HepG2 (cell line): ENCODE data around the gene RPS23. TPM values are rescaled to one million over a fixed set of nuclear protein-coding genes. Genes with fewer than 3 reads are reported as not detected.

Experiments
- CEBPG ChIP-seq: IDR thresholded peaks from 2 replicates; pipeline ENCODE4 v1.6.1; 2016
- CTCF ChIP-seq: sonication (generic); formaldehyde crosslinking; IDR thresholded peaks from 2 replicates; pipeline ENCODE4 v1.5.0; 2020; ENCODE audit warnings: mild to moderate bottlenecking, missing genetic modification reagents, moderate library complexity
- ETV5 ChIP-seq: IDR thresholded peaks from 2 replicates; pipeline ENCODE4 v1.6.1; 2018; ENCODE audit warnings: missing biosample characterization, missing genetic modification reagents, inconsistent platforms, borderline replicate concordance
- FIP1L1 ChIP-seq: fragments of 200-400 bp; formaldehyde crosslinking; IDR thresholded peaks from 2 replicates; pipeline ENCODE4 v1.6.1; 2018; ENCODE audit warnings: low read depth, mild to moderate bottlenecking, low read length, moderate library complexity, borderline replicate concordance; ENCODE audit not compliant: insufficient read depth
- FOSL2 ChIP-seq: sonication (generic); formaldehyde crosslinking; IDR thresholded peaks from 2 replicates; pipeline ENCODE4 v1.4.0; 2020; ENCODE audit warnings: missing genetic modification reagents
- FOXA3 ChIP-seq: IDR thresholded peaks from 2 replicates; pipeline ENCODE4 v1.6.1; 2016; ENCODE audit warnings: missing genetic modification reagents, missing compliant biosample characterization
- FOXK2 ChIP-seq: fragments of 450-650 bp; IDR thresholded peaks from 2 replicates; pipeline ENCODE4 v1.6.1; 2016
- HINFP ChIP-seq: sonication (generic); formaldehyde crosslinking; IDR thresholded peaks from 2 replicates; pipeline ENCODE4 v1.4.0; 2020; ENCODE audit warnings: low read depth, mild to moderate bottlenecking, missing genetic modification reagents
- KLF15 ChIP-seq: sonication (generic); formaldehyde crosslinking; IDR thresholded peaks from 2 replicates; pipeline ENCODE4 v1.8.1; 2023; ENCODE audit warnings: borderline replicate concordance, mild to moderate bottlenecking, inconsistent platforms, missing genetic modification reagents, mixed read lengths
- NCOA2 ChIP-seq: sonication (generic); formaldehyde crosslinking; IDR thresholded peaks from 2 replicates; pipeline ENCODE4 v1.8.0; 2022; ENCODE audit warnings: inconsistent platforms
- NR1H2 ChIP-seq: sonication (generic); formaldehyde crosslinking; IDR thresholded peaks from 2 replicates; pipeline ENCODE4 v1.8.1; 2022; ENCODE audit warnings: low read depth, missing genetic modification reagents, borderline replicate concordance
- RAD21 ChIP-seq: fragments of 450-650 bp; formaldehyde crosslinking; IDR thresholded peaks from 2 replicates; pipeline ENCODE4 v1.5.0; 2020; ENCODE audit warnings: mild to moderate bottlenecking
- RXRB ChIP-seq: IDR thresholded peaks from 2 replicates; pipeline ENCODE4 v1.6.1; 2016; ENCODE audit warnings: borderline replicate concordance, missing genetic modification reagents, missing compliant biosample characterization
- SMAD3 ChIP-seq: sonication (generic); formaldehyde crosslinking; IDR thresholded peaks from 2 replicates; pipeline ENCODE4 v1.4.0; 2020; ENCODE audit warnings: missing genetic modification reagents
- SMARCC2 ChIP-seq: fragments of 450-650 bp; IDR thresholded peaks from 2 replicates; pipeline ENCODE4 v1.6.1; 2017; ENCODE audit warnings: antibody characterized with exemption, mild to moderate bottlenecking
- SMC3 ChIP-seq: IDR thresholded peaks from 2 replicates; pipeline ENCODE4 v1.6.1; 2011; ENCODE audit warnings: low read length, improper control_type of control experiment
- SOX13 ChIP-seq, 3 experiments: fragments of 450-650 bp in 1 of 3; sonication (generic) in 1 of 3; formaldehyde crosslinking in 1 of 3; IDR thresholded peaks in 2 of 3; conservative IDR thresholded peaks in 1 of 3; 2 replicates each; pipeline versions ENCODE4 v1.5.0 to v1.6.1; 2016 to 2020; ENCODE audit warnings: antibody characterized with exemption in 1 of 3, mild to moderate bottlenecking in 1 of 3, missing compliant biosample characterization in 1 of 3, missing genetic modification reagents in 1 of 3, moderate library complexity in 1 of 3
- STAG1 ChIP-seq: sonication (generic); formaldehyde crosslinking; IDR thresholded peaks from 2 replicates; pipeline ENCODE4 v1.4.0; 2020; ENCODE audit warnings: missing genetic modification reagents
- ZNF317 ChIP-seq: sonication (generic); formaldehyde crosslinking; IDR thresholded peaks from 2 replicates; pipeline ENCODE4 v1.5.0; 2020; ENCODE audit warnings: mild to moderate bottlenecking, missing genetic modification reagents
- ZSCAN31 ChIP-seq: sonication (generic); formaldehyde crosslinking; IDR thresholded peaks from 2 replicates; pipeline ENCODE4 v1.5.0; 2020; ENCODE audit warnings: low read depth, mild to moderate bottlenecking, missing genetic modification reagents
- polyA plus RNA-seq, 8 experiments: library from polyadenylated mRNA; depleted of rRNA in 3 of 8; stranded (reverse) in 7 of 8; unstranded in 1 of 8; fragments of >200 nt; fragmentation: Illumina TruSeq in 4 of 8; extraction: Trizol in 4 of 8; gene quantifications; 2 replicates each; pipeline versions ENCODE4 v1.2.1 to v1.2.3, GENCODE V29; 2011 to 2016; ENCODE audit warnings: low read depth in 4 of 8, missing spikeins in 1 of 8, mixed read lengths in 1 of 8; ENCODE audit not compliant: insufficient read depth in 1 of 8
- total RNA-seq, 5 experiments: library from RNA; depleted of rRNA; stranded (reverse); fragments of >200 nt; fragmentation: Illumina TruSeq; extraction: Trizol; gene quantifications; 2 replicates each; pipeline ENCODE4 v1.2.3, GENCODE V29; 2016; ENCODE audit warnings: low read depth in 1 of 5

Gene RPS23
- total and polyA plus RNA-seq, 2 of the 13 experiments (the other 11 are each of a cell fraction or from before 2014, with no cell fraction given) = 3,088 to 3,235 TPM

GRCh38 chr5:82312373-82312856 lies 34.3 kb upstream of the RPS23 start (continued):
- TF ChIP-seq RXRB (CRISPR knock-in tag) = 0 out of 2 replicates have a peak, but pooled peaks have one; percentile 12
- 0 out of 2 replicates have a peak, but pooled peaks have one; percentile 38 for TF ChIP-seq SMAD3 (CRISPR knock-in tag)
- peak; percentile 52 for TF ChIP-seq CEBPG (CRISPR knock-in tag)
- no peak for TF ChIP-seq SMARCC2
- no peak for TF ChIP-seq ZNF317 (CRISPR knock-in tag)
- TF ChIP-seq SMC3 = peak; percentile 66
- 0 out of 2 replicates have a peak, but pooled peaks have one; percentile 27 for TF ChIP-seq FOSL2 (CRISPR knock-in tag)
- TF ChIP-seq NCOA2 (CRISPR knock-in tag) = no peak
- TF ChIP-seq STAG1 (CRISPR knock-in tag) = peak; percentile 94
- peak; percentile 63 for TF ChIP-seq RAD21 (CRISPR knock-in tag)
- TF ChIP-seq NR1H2 = no peak
- TF ChIP-seq ETV5 (CRISPR knock-in tag) = 0 out of 2 replicates have a peak, but pooled peaks have one; percentile 14
- peak; percentile 85 for TF ChIP-seq CTCF (CRISPR knock-in tag)
- 0 out of 2 replicates have a peak, but pooled peaks have one; percentile 9 for TF ChIP-seq FOXA3 (CRISPR knock-in tag)
- TF ChIP-seq SOX13 (IDR thresholded peaks at IDR 0.05) = no peak
- TF ChIP-seq SOX13 (CRISPR knock-in tag; conservative IDR thresholded peaks at IDR 0.05 in 1 of 2, IDR thresholded peaks at IDR 0.05 in 1 of 2) = no peak
- no peak for TF ChIP-seq ZSCAN31
- TF ChIP-seq FOXK2 = no peak
- TF ChIP-seq KLF15 (CRISPR knock-in tag) = no peak
- TF ChIP-seq HINFP (CRISPR knock-in tag) = no peak
- no peak for TF ChIP-seq FIP1L1
